HL-60/S4 treated with phorbol 12-myristate 13-acetate at 8.2 ng/mL for 4 days and 3 days (cell line): ENCODE measurements around the gene MAN2A1.
"Not testable (repeated sequence)": the region's sequence is repeated elsewhere in the genome, so short reads cannot be mapped to it uniquely, and the experiment has no call there.

ENCODE experiments used
- in situ Hi-C: fragments of 300-500 bp; cut with MboI; formaldehyde crosslinking; loops from 2 replicates; pipeline ENCODE4 v1.15.0; 2022; ENCODE audit warnings: low sequenced_read_pairs

The MAN2A1 gene

DNA sequence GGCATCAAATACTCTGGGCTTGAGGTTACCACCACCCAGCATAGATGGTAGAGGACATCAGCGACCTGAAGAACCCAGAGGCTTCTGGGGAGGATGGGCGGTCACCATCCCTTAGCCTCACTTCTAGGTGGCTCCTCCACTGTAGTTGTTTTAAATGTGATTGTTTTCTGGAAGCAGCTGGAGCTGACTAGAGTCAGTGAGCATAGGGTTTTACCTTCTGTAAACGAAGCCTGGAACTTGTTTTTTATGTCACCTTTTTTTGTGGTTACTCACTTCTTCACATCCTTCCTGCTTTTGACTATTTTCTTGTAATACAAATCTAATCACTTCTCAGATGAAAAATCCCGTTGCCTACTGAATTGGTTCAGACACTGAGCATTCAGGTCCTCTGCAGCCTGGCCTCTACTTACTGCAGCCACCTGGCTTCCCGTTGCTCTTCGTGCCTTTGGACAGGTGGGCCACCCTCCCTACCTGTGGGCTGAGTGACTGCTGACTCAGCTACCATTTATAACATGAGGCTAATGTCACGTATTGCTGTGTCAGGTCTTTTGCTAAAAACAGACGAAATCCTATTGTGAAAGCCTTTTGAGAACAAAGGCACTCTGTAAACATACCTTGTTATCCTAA, 167.8 kb downstream of the MAN2A1 start:
- in situ Hi-C loops = no loop called here

DNA sequence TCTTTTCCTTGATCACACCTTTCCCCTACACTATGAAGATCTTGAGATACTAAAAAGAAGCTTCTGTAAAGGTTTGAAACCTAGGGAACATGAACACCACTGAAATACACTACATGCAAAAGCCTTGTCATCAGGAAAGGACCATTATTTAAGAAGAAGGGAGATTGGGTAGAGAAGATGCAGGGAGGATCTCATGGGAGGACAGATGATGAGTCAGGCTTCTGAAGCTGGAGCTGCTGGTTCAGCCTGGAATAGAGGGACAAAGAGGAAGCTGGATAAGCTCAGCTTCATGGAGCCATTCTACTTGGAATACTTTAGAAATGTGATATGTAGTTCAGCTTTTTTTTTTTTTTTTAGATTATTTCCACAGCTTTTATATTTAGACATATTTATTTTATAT, 169.8 kb downstream of the MAN2A1 start:
- in situ Hi-C loops = no loop called here

DNA sequence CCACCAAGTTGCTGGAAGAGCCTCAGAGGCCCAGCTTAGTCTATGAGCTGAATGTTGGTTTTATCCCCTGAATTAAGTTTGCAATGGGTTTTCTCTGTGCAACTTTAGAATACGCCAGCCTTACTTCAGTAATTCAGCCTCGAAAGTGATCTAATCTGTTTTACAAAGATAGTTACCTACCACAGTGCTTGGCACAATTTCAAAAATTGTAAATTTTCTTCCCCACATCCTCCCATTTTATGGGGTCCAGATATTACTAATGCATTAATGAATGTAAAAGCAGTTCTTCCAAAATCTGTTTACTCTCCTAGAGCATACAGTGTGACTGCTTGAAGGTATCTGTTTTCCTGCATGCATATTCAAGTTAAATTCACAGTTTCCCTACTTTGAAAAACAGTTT, 172.6 kb downstream of the MAN2A1 start:
- in situ Hi-C loops = no loop called here

DNA sequence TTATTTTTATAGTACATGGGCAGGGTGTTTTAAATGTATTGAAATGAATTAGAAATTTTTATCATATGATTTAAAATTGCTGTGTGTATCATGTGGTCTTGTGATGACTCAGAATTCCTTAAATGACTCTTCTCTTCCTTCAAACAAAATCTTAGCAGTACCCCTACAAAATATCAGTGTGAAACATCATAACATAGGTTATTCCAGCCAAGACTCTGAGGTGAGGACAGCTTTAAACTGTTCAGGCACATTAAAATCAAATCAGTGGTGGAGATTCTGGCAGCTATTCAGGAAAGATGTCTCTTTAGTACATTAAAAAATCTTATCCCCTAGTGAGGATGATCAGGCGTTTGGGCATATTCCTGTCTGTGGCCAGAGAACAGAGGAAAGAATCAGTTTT, 174.0 kb downstream of the MAN2A1 start:
- in situ Hi-C loops = no loop called here

DNA sequence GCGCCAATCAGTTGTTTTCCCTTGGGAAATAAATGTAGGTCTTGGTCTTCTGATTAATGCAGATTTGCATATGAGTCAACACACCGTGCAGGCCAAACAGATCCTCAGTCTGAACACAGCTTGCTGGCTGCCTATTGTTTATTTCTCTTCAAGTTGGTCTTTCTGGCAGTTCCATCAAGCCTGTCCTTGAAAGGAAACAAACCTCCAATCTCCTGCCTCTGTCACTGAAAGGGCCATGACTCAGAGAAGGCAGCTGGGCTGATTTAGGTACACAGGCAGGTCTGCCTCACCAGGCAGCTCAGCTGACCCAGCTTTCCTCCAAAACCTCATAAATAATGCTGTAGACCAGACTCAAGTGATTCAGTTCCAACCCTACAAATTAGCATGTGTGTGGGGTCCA, 175.9 kb downstream of the MAN2A1 start:
- in situ Hi-C loops = no loop called here

DNA sequence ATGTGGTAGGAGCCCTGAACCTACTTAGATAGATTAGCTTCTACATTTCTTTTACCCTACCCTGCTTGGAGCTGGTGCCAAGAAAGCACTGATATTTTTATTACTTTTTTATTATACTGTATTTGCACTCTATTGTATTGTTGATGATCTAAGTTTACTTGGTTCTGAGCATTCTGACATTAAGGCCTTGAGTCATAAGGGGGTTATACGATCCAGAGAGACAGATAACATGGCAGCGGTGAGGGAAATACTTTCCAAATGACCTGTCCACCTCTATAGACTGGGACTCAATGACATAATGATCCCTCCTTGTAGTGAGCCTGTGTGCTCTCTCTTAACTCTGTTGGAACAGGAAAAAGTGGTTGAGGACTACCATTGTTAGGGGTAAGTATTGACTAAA, 176.3 kb downstream of the MAN2A1 start:
- in situ Hi-C loops = no loop called here

DNA sequence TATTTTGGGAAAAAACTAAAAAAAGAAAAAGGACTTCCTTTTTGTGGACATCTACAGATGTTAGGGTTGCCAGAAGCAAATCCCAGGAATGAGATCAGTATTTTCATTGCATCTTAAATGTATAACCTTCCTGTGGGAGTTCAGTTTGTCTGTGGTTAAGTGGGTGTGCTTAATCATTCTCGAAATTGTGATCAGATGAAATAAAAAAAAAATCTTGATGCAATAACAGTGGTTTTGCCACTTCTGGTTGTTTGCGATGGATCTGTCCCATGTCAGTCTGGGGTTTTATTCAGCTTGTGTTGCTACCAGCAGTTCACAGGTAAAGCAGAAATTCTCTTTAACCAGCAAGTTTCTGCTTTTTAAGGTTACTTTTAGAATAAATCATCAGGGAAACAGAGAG, 179.0 kb downstream of the MAN2A1 start:
- in situ Hi-C loops = no loop called here

DNA sequence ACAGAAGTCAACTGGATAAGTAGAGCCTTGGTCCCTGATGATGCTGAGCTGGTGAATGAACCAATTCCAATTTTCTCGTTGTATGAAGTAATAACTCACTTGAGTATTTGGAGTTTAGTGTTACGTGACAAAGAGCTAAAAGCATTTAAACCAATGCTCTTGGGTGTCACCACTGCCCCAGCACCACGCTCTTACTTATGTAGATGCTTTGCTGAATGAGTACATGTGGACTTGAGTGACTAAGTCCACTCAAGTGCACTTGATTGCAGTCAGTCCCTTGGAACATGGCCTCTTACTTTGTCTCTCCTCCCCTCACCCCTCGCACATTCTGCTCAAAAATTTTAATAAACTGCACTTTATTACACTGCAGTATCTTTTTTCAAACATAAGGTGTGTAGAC, 184.0 kb downstream of the MAN2A1 start:
- in situ Hi-C loops = no loop called here

DNA sequence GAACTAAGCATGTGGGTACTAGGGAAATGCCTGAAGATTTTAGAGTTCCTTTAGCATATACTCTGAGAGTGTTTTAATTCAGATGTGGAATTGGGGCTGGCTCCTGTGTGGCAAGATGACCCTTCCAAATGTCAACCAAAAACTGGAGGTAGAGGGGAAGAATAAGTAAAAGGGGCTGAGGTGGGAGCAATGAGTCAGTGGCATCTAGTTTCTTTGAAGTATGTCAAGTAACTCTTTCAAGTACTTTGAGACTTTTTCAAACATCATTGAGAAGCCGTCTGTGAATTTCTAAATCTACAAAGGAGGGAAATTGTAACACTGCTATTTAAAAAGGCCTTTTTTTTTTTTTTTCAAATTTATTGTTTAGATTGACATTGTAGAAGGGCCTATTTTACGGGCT, 184.4 kb downstream of the MAN2A1 start:
- in situ Hi-C loops = no loop called here

DNA sequence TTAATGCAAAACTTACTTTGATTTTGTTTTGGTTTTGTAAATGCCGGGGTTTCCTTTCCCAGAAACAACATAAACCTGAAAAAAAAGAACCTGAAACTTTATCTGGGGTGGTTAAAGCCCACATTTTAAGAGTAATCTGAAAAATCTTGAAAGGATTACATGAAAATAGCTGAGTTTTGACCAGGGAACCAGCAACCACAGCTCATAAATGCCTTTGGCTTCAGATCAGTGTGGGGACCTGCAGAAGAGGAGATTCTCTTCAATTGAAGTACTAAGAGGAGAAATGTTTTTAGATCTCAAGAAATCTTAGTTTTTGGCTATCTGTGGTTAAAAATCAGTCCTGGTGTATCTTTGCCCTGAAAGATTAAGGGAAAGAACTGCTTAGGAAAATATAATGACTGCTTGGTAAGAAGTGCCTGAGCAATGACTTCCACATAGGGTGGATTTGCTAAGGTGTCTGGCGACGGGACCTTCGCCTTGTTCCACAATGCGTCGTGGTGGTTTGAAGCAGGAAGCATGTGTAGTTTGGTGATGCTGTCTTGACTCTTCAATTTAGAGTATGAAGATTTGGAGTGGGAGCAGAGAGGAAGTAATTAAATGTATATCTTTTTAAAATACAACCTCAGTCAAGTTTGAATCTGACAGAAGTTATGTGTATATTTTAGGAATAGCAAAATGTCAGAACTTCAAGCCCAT, 186.5 kb downstream of the MAN2A1 start:
- in situ Hi-C loops = no loop called here

DNA sequence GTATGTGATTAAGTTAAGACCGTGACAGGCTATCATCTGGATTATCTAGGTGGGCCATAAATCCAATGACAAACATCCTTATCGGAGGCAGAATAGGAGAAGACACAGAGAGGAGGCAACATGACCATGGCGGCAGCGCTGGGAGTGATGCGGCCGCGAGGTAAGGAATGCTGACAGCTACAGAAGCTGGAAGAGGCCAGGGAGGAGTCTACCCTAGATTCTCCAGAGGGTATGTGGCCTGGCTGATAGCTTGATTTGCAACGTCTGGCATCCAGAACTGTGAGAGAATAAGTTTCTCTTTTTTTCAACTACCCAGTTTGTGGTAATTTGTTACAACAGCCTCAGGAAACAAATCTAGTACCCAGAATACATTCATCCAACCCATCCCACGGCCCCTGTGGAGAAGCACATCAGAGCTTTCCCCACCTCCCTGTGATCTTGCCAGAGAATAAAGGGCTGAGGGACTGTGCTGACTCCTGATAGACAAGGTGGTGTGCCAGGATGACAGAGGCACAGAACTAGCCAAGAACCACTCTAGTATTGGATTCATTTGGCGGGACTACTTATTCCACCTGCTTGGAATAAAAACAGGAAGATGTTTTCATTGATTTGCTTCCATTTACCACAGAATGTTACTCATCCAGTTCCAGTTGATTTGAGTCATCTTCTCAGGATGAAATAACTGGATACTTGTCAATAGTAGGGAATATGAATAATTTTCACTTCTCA, 187.4 kb downstream of the MAN2A1 start:
- in situ Hi-C loops = no loop called here

DNA sequence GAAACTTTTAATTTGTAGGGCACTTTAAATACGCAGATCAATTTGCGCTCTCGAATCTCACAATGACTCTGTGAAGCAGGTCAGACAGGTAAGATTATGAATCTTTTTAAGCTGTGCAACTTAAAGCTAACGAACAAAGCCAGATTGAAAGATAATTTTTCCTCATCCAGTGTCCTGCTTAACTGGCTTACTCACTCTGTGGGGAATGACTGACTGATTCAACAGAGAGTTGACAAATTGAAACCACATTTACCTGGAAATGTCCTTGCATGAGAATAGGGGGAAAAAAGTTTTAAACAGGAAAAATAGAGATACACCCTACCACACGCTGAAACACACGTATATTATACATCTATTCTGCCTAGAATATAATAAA, 187.9 kb downstream of the MAN2A1 start:
- in situ Hi-C loops = no loop called here

DNA sequence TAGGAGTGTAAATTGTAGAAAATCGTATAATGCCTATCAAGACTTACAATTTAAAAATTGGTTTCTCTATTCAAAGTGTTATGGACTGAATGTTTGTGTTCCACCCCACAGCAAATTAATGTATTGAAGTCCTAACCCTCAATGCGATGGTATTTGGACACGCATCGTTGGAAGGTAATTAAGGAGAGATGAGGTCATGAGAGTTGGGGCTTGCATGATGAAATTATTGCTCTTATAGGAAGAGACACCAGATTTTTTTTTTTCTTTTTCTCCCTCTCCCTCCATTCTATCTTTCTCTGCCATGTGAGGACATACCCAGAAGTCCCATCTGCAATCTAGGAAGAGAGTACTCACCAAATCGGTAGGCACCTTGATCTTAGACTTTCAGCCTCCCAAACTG, 189.2 kb downstream of the MAN2A1 start:
- in situ Hi-C loops = no loop called here

DNA sequence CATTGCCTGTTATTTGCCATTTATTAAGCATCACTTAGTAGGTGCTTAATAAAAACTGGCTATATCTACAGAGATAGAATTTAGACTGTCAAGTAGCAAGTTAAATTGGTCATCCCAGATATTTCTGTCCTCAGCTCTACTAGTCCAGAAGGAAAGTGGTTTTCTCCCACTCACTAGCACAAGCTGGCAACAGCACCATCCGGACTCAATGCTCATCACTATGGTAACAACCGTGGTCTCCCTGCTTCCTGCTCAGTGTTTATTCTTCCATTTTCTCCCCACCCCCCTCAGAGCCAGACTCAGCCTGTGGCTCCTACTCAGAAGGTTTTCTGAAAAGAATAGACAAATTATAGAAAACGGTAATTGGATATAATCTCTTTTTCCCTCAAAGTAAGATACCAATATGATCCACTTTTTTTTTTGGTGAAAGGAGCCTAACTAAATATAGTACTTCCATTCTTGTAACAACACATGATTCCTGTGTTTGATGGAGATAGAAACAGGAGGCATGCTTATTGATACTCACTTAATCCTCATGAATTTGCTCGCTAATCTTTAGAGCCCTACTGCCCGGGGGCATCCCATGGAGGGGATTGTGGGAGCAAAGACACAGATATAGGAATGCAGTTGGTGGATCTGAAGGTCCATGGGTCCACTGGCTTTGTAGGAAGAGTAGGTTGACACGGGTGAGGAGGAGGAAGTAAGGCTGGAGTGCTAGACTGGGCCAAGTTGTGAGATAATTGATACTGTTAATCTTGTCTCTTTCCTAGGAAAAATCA, 191.4 kb downstream of the MAN2A1 start:
- in situ Hi-C loops = no loop called here

DNA sequence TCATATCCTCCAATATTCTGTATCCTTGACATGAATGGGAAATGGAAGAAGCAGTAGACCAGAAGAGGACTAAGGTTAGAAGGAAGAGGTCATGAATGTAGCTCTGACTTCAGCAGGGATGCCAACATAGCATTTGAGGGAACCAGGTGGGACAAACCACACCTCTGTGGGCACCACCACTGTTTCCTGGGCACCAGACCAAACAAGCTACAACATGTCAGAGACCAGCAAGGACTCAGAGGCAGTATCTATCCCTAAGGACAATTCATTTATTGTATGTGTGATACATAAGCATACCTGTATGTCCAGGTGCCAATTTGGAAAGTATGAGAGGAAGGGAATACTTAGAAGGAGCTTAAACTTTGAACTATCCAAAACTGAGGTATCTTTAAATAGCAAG, 192.8 kb downstream of the MAN2A1 start:
- in situ Hi-C loops = no loop called here

DNA sequence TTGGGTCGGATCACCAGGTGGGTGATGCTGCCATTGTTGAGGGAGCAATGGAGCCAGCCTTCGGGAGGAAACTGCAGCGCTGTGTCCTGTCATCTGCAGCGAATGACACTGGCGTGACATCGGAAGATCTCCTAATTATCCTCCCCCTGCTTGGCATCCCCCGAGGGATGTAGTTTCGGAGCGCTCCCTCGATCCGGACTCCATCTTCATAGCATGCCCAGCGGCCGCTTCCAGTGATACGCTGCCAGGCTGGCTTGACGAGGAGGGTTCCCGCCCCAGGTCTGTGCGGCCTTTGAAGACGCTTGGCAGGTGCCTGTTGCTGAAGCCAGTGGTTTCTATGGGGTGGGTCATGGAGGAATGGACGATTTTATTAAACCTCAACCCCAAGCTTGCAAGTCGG, 194.9 kb downstream of the MAN2A1 start:
- in situ Hi-C loops = no loop called here

DNA sequence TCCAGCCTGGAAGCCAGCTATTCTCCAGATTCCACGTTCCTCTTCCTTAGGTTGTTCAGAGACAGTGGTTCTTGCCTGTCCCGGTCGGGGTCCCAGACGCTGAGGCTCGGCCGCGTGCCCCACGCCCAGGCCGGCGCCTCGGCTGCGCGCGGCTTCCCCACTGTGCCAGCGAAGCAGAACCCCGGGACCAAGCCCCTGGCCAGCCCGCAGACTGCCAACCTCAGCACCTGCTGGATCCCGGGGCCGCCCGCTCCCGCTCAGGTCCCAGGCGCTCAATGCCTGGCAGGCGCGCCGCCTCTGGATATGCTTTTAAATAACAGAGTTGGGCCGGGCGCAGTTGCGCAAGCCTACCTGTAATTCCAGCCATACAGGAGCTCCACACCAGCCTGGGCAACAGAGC, 195.5 kb downstream of the MAN2A1 start:
- in situ Hi-C loops = no loop called here

DNA sequence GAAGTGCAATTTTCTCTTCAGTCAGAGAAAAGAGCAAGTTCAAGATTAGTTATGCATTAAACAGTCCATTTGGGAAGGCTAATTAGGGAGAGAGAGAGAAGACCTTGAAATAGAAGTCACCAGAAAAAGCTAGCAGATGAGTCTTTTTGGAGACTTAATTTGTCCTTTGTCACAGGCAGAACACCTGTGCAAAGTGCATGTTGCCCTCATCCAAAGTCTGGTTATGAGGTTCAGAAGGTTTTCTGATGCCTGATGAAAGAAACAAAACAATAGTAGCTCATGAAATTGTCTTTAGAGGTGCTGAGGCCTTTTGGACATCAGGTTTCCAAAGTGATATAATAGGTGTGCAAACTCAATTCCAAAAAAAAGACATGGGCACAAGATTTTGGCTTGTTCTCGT, 199.3 kb downstream of the MAN2A1 start:
- in situ Hi-C loops = no loop called here

DNA sequence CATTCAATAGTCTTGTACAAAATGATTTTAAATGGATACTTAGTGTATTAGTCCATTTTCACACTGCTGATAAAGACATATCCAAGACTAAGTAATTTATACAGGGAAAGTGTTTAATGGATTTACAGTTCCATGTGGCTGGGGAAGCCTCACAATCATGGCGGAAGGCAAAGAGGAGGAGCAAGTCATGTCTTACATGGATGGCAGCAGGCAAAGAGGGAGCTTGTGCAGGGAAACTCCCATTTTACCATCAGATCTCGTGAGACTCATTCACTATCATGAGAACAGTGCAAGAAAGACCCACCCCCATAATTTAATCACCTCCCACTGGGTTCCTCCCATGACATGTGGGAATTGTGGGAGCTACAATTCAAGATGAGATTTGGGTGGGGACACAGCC, 203.5 kb downstream of the MAN2A1 start:
- in situ Hi-C loops = not testable (repeated sequence)

DNA sequence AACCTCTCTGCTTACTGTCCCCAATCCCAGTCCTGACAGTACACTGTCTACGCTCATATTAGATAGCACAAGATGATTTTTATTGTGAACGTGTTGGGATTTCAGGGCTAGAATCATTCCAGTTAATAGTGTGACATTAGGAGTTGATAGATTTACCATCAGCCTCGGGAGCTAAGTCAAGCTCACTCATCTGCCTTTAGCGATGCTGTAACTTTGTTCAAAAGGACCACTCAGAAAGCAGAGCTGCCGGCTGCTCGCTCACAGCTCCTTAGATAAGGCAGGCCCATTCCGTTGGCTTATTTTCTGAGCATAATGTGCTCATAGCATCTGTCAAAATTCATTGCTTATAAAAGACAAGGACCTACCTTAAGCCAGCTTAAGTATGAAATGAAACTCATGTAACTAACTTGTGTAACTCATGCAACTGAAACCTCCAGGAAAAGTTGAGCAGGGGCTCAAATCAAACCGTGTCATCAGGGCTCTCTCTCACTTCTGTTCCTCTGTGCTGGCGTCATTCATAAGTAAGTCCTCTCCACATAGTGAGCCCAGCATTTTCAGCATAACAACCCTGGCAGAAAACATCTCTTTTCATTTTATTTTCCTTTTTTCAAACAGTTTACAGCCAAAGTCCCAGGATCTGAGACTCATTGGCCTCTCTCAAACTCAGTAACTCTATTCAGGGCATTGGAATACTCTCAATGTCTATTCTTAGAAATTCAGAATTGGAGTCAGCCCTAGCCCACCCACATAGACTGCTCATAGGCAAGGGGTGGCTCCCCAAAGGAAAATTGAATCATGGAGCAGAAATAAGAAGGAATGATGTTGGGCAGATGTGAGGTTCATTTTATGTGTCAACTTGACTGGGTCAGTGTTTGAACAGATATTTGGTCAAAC, 208.8 kb downstream of the MAN2A1 start:
- in situ Hi-C loops = no loop called here

DNA sequence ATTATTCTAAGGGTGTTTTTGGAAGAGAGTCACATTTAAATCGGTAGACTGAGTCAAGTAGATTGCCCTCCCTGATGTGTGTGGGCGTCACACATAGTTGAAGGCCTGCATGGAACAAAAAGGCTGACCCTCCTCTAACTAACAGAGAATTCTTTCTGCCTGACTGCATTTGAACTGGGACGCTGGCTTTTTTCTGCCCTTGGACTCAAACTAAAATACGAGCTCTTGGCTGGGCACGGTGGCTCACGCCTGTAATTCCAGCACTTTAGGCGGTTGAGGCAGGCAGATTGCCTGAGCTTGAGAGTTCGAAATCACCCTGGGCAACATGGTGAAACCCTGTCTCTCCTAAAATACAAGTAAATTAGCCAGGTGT, 209.4 kb downstream of the MAN2A1 start:
- in situ Hi-C loops = no loop called here
